ENCODE data around the gene KLHL21. TPM values are rescaled to one million over a fixed set of nuclear protein-coding genes. Genes with fewer than 3 reads are reported as not detected.

The KLHL21 gene
- total and polyA plus RNA-seq, 10 of the 15 experiments (the other 5 are each of a cell fraction or from before 2014, with no cell fraction given): 0.76 to 12.2 (median 5.2) TPM

GRCh38 chr1:6580119-6580592 is 22.5 kb downstream of the KLHL21 start:
- peak; percentile 58 for ATAC-seq
- Histone ChIP-seq H3K9ac (ENCODE audit: control insufficient read depth, insufficient read depth, low read length) (peak overlapping the region; percentile 85), H3K27me3 (replicated peaks in 1 of 2; ENCODE audit: control insufficient read depth in 2 of 2, insufficient read depth in 2 of 2, low read length in 1 of 2) (no peaks in the 10 kb centered on the region), H3K36me3 (ENCODE audit: control insufficient read depth in 2 of 2, insufficient read depth in 2 of 2, low read length in 1 of 2) (no peaks in the 10 kb centered on the region), H3K4me3 (peak overlapping the region; percentile 89), H3K4me1 (ENCODE audit: control insufficient read depth, insufficient read depth, low read length) (peaks cover 13% of the 10 kb centered on the region), H3K4me2 (ENCODE audit: control insufficient read depth, insufficient read depth) (peak overlapping the region; percentile 70), H4K20me1 (ENCODE audit: control insufficient read depth, insufficient read depth) (no peaks in the 10 kb centered on the region), H2AFZ (ENCODE audit: control insufficient read depth, low read depth, low read length) (peak overlapping the region; percentile 70), H3K27ac (ENCODE audit: control insufficient read depth, insufficient read depth) (peak overlapping the region; percentile 68), H3K9me3 (replicated peaks; ENCODE audit: control insufficient read depth, insufficient read depth, low read length) (no peaks in the 10 kb centered on the region), H3K79me2 (ENCODE audit: control insufficient read depth, insufficient read depth, low read length) (peaks cover 21% of the 10 kb centered on the region)
- SMC1A ChIA-PET (ENCODE audit: uncharacterized antibody, unreplicated experiment): interaction anchor here (1.0 to 2.0 kb wide), 6 partner anchors 9 to 89 kb away, joined by 3 to 7 read pairs (median 4); no protein-coding TSS in a partner anchor
- under 1% methylated on average over 17 of the region's 30 CpGs for WGBS (ENCODE audit: insufficient coverage, insufficient replicate concordance, low lambda C conversion rate, missing lambda C conversion rate)
- POLR2A ChIA-PET: interaction anchor here (0.6 to 3.9 kb wide), 8 partner anchors 19 to 231 kb away, joined by 3 to 22 read pairs (median 4); partner anchors contain the start of genes KLHL21 and NOL9
- CTCF ChIA-PET: interaction anchor here (0.6 to 4.4 kb wide), 5 partner anchors 20 to 90 kb away, joined by 3 to 29 read pairs (median 5); partner anchors contain the start of genes NOL9, TAS1R1 and THAP3
- TSS peak; percentile 61 for BruUV-seq (replicated peaks)
- in situ Hi-C loops (cut with MboI) (no loop called here), intact Hi-C loops (cut with micrococcal nuclease; ENCODE audit: unreplicated experiment) (no loop called here)
- DNase-seq (ENCODE audit: low read depth, low spot score): no peak
- FAIRE-seq: no peak
- RAD21 ChIA-PET (ENCODE audit: unreplicated experiment): interaction anchor here (0.7 to 4.7 kb wide), 5 partner anchors 21 to 67 kb away, joined by 3 to 38 read pairs (median 4); partner anchors contain the start of genes KLHL21, NOL9 and TAS1R1
- TF ChIP-seq, protein P1, sequence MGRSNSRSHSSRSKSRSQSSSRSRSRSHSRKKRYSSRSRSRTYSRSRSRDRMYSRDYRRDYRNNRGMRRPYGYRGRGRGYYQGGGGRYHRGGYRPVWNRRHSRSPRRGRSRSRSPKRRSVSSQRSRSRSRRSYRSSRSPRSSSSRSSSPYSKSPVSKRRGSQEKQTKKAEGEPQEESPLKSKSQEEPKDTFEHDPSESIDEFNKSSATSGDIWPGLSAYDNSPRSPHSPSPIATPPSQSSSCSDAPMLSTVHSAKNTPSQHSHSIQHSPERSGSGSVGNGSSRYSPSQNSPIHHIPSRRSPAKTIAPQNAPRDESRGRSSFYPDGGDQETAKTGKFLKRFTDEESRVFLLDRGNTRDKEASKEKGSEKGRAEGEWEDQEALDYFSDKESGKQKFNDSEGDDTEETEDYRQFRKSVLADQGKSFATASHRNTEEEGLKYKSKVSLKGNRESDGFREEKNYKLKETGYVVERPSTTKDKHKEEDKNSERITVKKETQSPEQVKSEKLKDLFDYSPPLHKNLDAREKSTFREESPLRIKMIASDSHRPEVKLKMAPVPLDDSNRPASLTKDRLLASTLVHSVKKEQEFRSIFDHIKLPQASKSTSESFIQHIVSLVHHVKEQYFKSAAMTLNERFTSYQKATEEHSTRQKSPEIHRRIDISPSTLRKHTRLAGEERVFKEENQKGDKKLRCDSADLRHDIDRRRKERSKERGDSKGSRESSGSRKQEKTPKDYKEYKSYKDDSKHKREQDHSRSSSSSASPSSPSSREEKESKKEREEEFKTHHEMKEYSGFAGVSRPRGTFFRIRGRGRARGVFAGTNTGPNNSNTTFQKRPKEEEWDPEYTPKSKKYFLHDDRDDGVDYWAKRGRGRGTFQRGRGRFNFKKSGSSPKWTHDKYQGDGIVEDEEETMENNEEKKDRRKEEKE (IDR thresholded peaks at IDR 0.05): no peak
- TF ChIP-seq LARP7 (IDR thresholded peaks at IDR 0.05) (peak; percentile 18; the same call in 1 of the 2 replicates), PAX8 (IDR thresholded peaks at IDR 0.05) (no peak), ZNF687 (IDR thresholded peaks at IDR 0.05) (peak; percentile 2; the same call in 1 of the 2 replicates), SRF (IDR thresholded peaks at IDR 0.05; ENCODE audit: low read depth in 2 of 2, low read length in 2 of 2) (0 out of 4 replicates have a peak, but pooled peaks of 1 of the 2 experiments have one; percentile 1), GATAD2B (conservative IDR thresholded peaks at IDR 0.05; ENCODE audit: low read depth) (0 out of 2 replicates have a peak, but pooled peaks have one; percentile 10), NKRF (conservative IDR thresholded peaks at IDR 0.05) (peak; percentile 61), ZNF24 (IDR thresholded peaks at IDR 0.05) (peak; percentile 9; the same call in 1 of the 2 replicates), MEF2B (IDR thresholded peaks at IDR 0.05; ENCODE audit: partially characterized antibody, poor library complexity, severe bottlenecking) (peak; percentile 9), BHLHE40 (IDR thresholded peaks at IDR 0.05; ENCODE audit: borderline replicate concordance in 1 of 2, low read depth in 2 of 2, low read length in 1 of 2) (peak in 1 of 2 experiments; percentile 17; a peak in 1 of 4 replicates), YY1 (IDR thresholded peaks at IDR 0.05; ENCODE audit: low read depth, low read length) (peak; percentile 87), POLR2AphosphoS5 (IDR thresholded peaks at IDR 0.05; ENCODE audit: low read length) (0 out of 2 replicates have a peak, but pooled peaks have one; percentile 23), POLR2A (IDR thresholded peaks at IDR 0.05; ENCODE audit: low read depth, low read length) (no peak; the same call in 1 of the 2 replicates)

All from GM12878 (cell line).